CD4-positive, alpha-beta T cell (primary cell): ENCODE measurements around the gene GPR137B. TPM values are rescaled to one million over a fixed set of nuclear protein-coding genes. Genes with fewer than 3 reads are reported as not detected.

Experiments used
- ATAC-seq: fragments of 200-7000 bp; cut with Tn5 transposase; one replicate; pipeline ENCODE4 v1.10.0; 2022; ENCODE audit warnings: mild to moderate bottlenecking; ENCODE audit not compliant: poor library complexity
- CTCF ChIA-PET: fragments of 350-600 bp; sonication (Branson Sonifier 250); formaldehyde crosslinking; loops from one replicate; lab custom pipeline; 2021; ENCODE audit warnings: antibody characterized with exemption, inconsistent platforms; lab: Charles Lee
- POLR2A ChIA-PET: fragments of 350-600 bp; sonication (Branson Sonifier 250); formaldehyde crosslinking; loops from one replicate; lab custom pipeline; 2021; ENCODE audit warnings: antibody characterized with exemption, inconsistent platforms; lab: Charles Lee
- DNase-seq, 14 experiments: peaks; one replicate each; pipeline ENCODE4 v3.0.0-alpha.2; 2013 to 2020; ENCODE audit warnings: mixed read lengths in 2 of 14
- H3K27ac ChIP-seq, 2 donors: one replicate each; pipeline versions ENCODE4 v1.5.1 to v1.7.0; 2013; ENCODE audit warnings: low read length in 2 of 2, low read depth in 1 of 2, mild to moderate bottlenecking in 1 of 2
- H3K27me3 ChIP-seq, 2 experiments: 1 replicate in 1 of 2; 2 replicates in 1 of 2; pipeline versions ENCODE4 v1.6.1 to v1.7.0; 2013; ENCODE audit warnings: low read length in 2 of 2, control low read depth in 1 of 2, mild to moderate bottlenecking in 1 of 2, moderate library complexity in 1 of 2; ENCODE audit not compliant: insufficient read depth in 2 of 2, control insufficient read depth in 1 of 2
- H3K36me3 ChIP-seq: one replicate; pipeline ENCODE4 v1.6.1; 2013; ENCODE audit warnings: low read length, control low read depth; ENCODE audit not compliant: insufficient read depth
- H3K4me1 ChIP-seq: one replicate; pipeline ENCODE4 v1.6.1; 2013; ENCODE audit warnings: low read length, control low read depth; ENCODE audit not compliant: insufficient read depth
- H3K4me3 ChIP-seq: one replicate; pipeline ENCODE4 v1.5.1; 2013; ENCODE audit warnings: mild to moderate bottlenecking, low read length, moderate library complexity
- H3K9me3 ChIP-seq, 2 experiments: 1 replicate in 1 of 2; 2 replicates in 1 of 2; pipeline versions ENCODE4 v1.6.1 to v1.7.0; 2013; ENCODE audit warnings: low read length in 2 of 2, mild to moderate bottlenecking in 2 of 2, control low read depth in 1 of 2, moderate library complexity in 1 of 2; ENCODE audit not compliant: control insufficient read depth in 1 of 2, insufficient read depth in 1 of 2
- H3K27ac Mint-ChIP-seq: one replicate; pipeline ENCODE4 v1.8.0; 2020; ENCODE audit warnings: mixed read lengths
- H3K27me3 Mint-ChIP-seq: one replicate; pipeline ENCODE4 v1.8.0; 2021; ENCODE audit warnings: mixed read lengths
- H3K36me3 Mint-ChIP-seq: one replicate; pipeline ENCODE4 v1.8.0; 2021; ENCODE audit warnings: low read depth, mixed read lengths
- H3K4me1 Mint-ChIP-seq: one replicate; pipeline ENCODE4 v1.8.0; 2021; ENCODE audit warnings: low read depth, mixed read lengths
- H3K4me3 Mint-ChIP-seq: one replicate; pipeline ENCODE4 v1.8.0; 2020; ENCODE audit warnings: mild to moderate bottlenecking, mixed read lengths
- H3K9me3 Mint-ChIP-seq: one replicate; pipeline ENCODE4 v1.8.0; 2020; ENCODE audit warnings: mixed read lengths
- CTCF ChIP-seq: fragments of 200-600 bp; IDR thresholded peaks from one replicate; pipeline ENCODE4 v1.8.0; 2022; ENCODE audit warnings: antibody characterized with exemption, mild to moderate bottlenecking
- intact Hi-C, 2 experiments: fragments of 100-400 bp; cut with DNase I in 1 of 2; cut with micrococcal nuclease in 1 of 2; formaldehyde crosslinking; loops; one replicate each; pipeline versions ENCODE4 v1.15.1 to v1.9.0; 2023 to 2025; cut with DNase I, micrococcal nuclease
- total RNA-seq, 174 experiments: library from RNA in 2 of 174; stranded (reverse) in 2 of 174; gene quantifications; one replicate each; pipeline ENCODE4 v1.2.3 and lab custom pipeline; 2021 to 2026

GPR137B gene
- total RNA-seq, 2 experiments from 2014 or later: 6.3 to 7.4 TPM

- Mint-ChIP-seq H3K27ac (no peak overlapping the region), H3K4me3 (no peak overlapping the region), H3K27me3 (no peaks in the 10 kb centered on the region), H3K36me3 (peaks cover 71% of the 10 kb centered on the region), H3K9me3 (peaks cover 7% of the 10 kb centered on the region), H3K4me1 (peaks cover 20% of the 10 kb centered on the region)
- POLR2A ChIA-PET: no interaction called here
- DNase-seq (no peak), ATAC-seq (no peak)
- Histone ChIP-seq H3K27me3 (no peaks in the 10 kb centered on the region), H3K4me3 (no peak overlapping the region), H3K4me1 (no peaks in the 10 kb centered on the region), H3K36me3 (peaks cover 7% of the 10 kb centered on the region), H3K9me3 (peaks cover 0 to 9% of the 10 kb centered on the region in 2 experiments), H3K27ac (no peak overlapping the region)
- intact Hi-C loops: no loop called here
- CTCF ChIA-PET: no interaction called here
- no peak for TF ChIP-seq CTCF
These were observed 110.8 kb downstream of the GPR137B start for GRCh38 chr1:236253119-236253518.

- H3K4me1 Mint-ChIP-seq: peaks cover 29% of the 10 kb centered on the region
- no peak for ATAC-seq
- no peak for DNase-seq
- Histone ChIP-seq H3K27me3 (no peaks in the 10 kb centered on the region), H3K9me3 (peaks cover 5 to 10% of the 10 kb centered on the region in 2 experiments), H3K4me1 (peaks cover 4% of the 10 kb centered on the region), H3K27ac (no peak overlapping the region), H3K36me3 (peaks cover 10% of the 10 kb centered on the region), H3K4me3 (no peak overlapping the region)
- intact Hi-C loops: no loop called here
- no peak for TF ChIP-seq CTCF
- H3K27me3 Mint-ChIP-seq: no peaks in the 10 kb centered on the region
- ChIA-PET POLR2A (no interaction called here), CTCF (no interaction called here)
- H3K9me3 Mint-ChIP-seq: peaks cover 10% of the 10 kb centered on the region
- H3K27ac Mint-ChIP-seq: no peak overlapping the region
- H3K36me3 Mint-ChIP-seq: peaks cover 75% of the 10 kb centered on the region
- no peak overlapping the region for H3K4me3 Mint-ChIP-seq
These were observed 111.7 kb downstream of the GPR137B start for GRCh38 chr1:236253918-236254637.

GRCh38 chr1:236257216-236257615 is 114.9 kb downstream of the GPR137B start:
- H3K4me3 ChIP-seq: no peak overlapping the region
- H3K36me3 ChIP-seq: peaks cover 12% of the 10 kb centered on the region
- POLR2A ChIA-PET: no interaction called here
- peaks cover 4% of the 10 kb centered on the region for H3K4me1 ChIP-seq
- H3K9me3 Mint-ChIP-seq: peaks cover 18% of the 10 kb centered on the region
- no peak overlapping the region for H3K4me3 Mint-ChIP-seq
- CTCF ChIA-PET: interaction anchor here (0.6 kb wide), 1 partner anchor 311 kb away, joined by 3 read pairs; no protein-coding TSS in a partner anchor
- H3K27ac ChIP-seq: no peak overlapping the region
- peaks cover 88% of the 10 kb centered on the region for H3K36me3 Mint-ChIP-seq
- H3K27me3 ChIP-seq: no peaks in the 10 kb centered on the region
- peaks cover 7 to 19% of the 10 kb centered on the region in 2 experiments for H3K9me3 ChIP-seq
- intact Hi-C loops: no loop called here
- H3K27ac Mint-ChIP-seq: no peak overlapping the region
- ATAC-seq (no peak), DNase-seq (no peak)
- peaks cover 38% of the 10 kb centered on the region for H3K4me1 Mint-ChIP-seq
- H3K27me3 Mint-ChIP-seq: no peaks in the 10 kb centered on the region
- TF ChIP-seq CTCF: no peak
